HG03045 (cell line): ENCODE data around the gene PAAF1.

Experiments
- ATAC-seq: cut with Tn5 transposase; IDR thresholded peaks from one replicate; pipeline ENCODE4 v1.9.1; 2021; ENCODE audit warnings: mild to moderate bottlenecking, moderate library complexity; ENCODE audit not compliant: unreplicated experiment

Gene PAAF1

GRCh38 chr11:73971175-73971719 lies 94.4 kb downstream of the PAAF1 start:
- ATAC-seq, result no peak

- no peak for ATAC-seq
Observed at GRCh38 chr11:73972187-73972586, 95.4 kb downstream of the PAAF1 start.

- no peak for ATAC-seq
Observed at GRCh38 chr11:73972620-73973449, 96.0 kb downstream of the PAAF1 start.

- ATAC-seq, result no peak
Observed at GRCh38 chr11:73974604-73975478, 98.0 kb downstream of the PAAF1 start.

- ATAC-seq, result no peak
Observed at GRCh38 chr11:73975479-73975757, 98.6 kb downstream of the PAAF1 start.

GRCh38 chr11:73976451-73977151 lies 99.8 kb downstream of the PAAF1 start:
- ATAC-seq, result no peak

GRCh38 chr11:73977856-73978519 lies 101.2 kb downstream of the PAAF1 start:
- ATAC-seq, result no peak

- ATAC-seq, result no peak
Observed at GRCh38 chr11:73978576-73979086, 101.8 kb downstream of the PAAF1 start.

- peak; percentile 27 for ATAC-seq
Observed at GRCh38 chr11:73980001-73980961, 103.5 kb downstream of the PAAF1 start.
